Neural progenitor cell (in vitro differentiated cells): ENCODE results near the gene HS6ST3. TPM values are rescaled to one million over a fixed set of nuclear protein-coding genes. Genes with fewer than 3 reads are reported as not detected.

Experiments used
- DNase-seq: peaks from one replicate; pipeline ENCODE4 v3.0.0-alpha.2; 2016; ENCODE audit warnings: low spot score
- H2AFZ ChIP-seq: fragments of 200-600 bp; sonication (generic); replicated peaks from 2 replicates; pipeline ENCODE4 v1.6.1; 2016; ENCODE audit warnings: antibody characterized with exemption
- H3F3A ChIP-seq: fragments of 200-600 bp; sonication (generic); 2 replicates; pipeline ENCODE4 v1.6.1; 2016; ENCODE audit warnings: antibody characterized with exemption, low read depth
- H3K27ac ChIP-seq: fragments of 200-600 bp; sonication (generic); 2 replicates; pipeline ENCODE4 v1.5.1; 2016; ENCODE audit warnings: mild to moderate bottlenecking
- H3K27me3 ChIP-seq: fragments of 200-600 bp; sonication (generic); 2 replicates; pipeline ENCODE4 v1.6.1; 2016; ENCODE audit warnings: mild to moderate bottlenecking, moderate library complexity
- H3K36me3 ChIP-seq: fragments of 200-600 bp; sonication (generic); 2 replicates; pipeline ENCODE4 v1.5.1; 2016
- H3K4me1 ChIP-seq: fragments of 200-600 bp; sonication (generic); 2 replicates; pipeline ENCODE4 v1.6.1; 2016; ENCODE audit warnings: mixed run types
- H3K4me2 ChIP-seq: fragments of 200-600 bp; sonication (generic); 2 replicates; pipeline ENCODE4 v1.6.1; 2016
- H3K4me3 ChIP-seq: fragments of 200-600 bp; sonication (generic); 2 replicates; pipeline ENCODE4 v1.5.1; 2016
- H3K79me2 ChIP-seq: fragments of 200-600 bp; sonication (generic); 2 replicates; pipeline ENCODE4 v1.6.1; 2016; ENCODE audit warnings: low read depth
- H3K9ac ChIP-seq: fragments of 200-600 bp; sonication (generic); 2 replicates; pipeline ENCODE4 v1.6.1; 2016
- H3K9me3 ChIP-seq: fragments of 200-600 bp; sonication (generic); 2 replicates; pipeline ENCODE4 v1.5.1; 2016; ENCODE audit warnings: low read depth
- H4K20me1 ChIP-seq: fragments of 200-600 bp; sonication (generic); 2 replicates; pipeline ENCODE4 v1.6.1; 2016; ENCODE audit warnings: low read depth
- H3K27ac Mint-ChIP-seq: 3 replicates; pipeline ENCODE4 v1.8.0; 2021; ENCODE audit warnings: mixed read lengths
- H3K27me3 Mint-ChIP-seq: 2 replicates; pipeline ENCODE4 v1.8.0; 2022; ENCODE audit warnings: low read depth, mild to moderate bottlenecking, inconsistent platforms, moderate library complexity, mixed read lengths; ENCODE audit not compliant: insufficient read depth
- H3K36me3 Mint-ChIP-seq: 3 replicates; pipeline ENCODE4 v1.8.0; 2021; ENCODE audit warnings: mixed read lengths
- H3K4me1 Mint-ChIP-seq: 3 replicates; pipeline ENCODE4 v1.8.0; 2021; ENCODE audit warnings: mixed read lengths
- H3K4me3 Mint-ChIP-seq: 3 replicates; pipeline ENCODE4 v1.8.0; 2021; ENCODE audit warnings: mild to moderate bottlenecking, moderate library complexity, mixed read lengths
- H3K9me3 Mint-ChIP-seq: 3 replicates; pipeline ENCODE4 v1.8.0; 2020; ENCODE audit warnings: mixed read lengths
- EZH2 ChIP-seq: fragments of 200-600 bp; sonication (generic); IDR thresholded peaks from 2 replicates; pipeline ENCODE4 v1.6.1; 2017; ENCODE audit warnings: antibody characterized with exemption, mild to moderate bottlenecking, moderate library complexity
- EZH2phosphoT487 ChIP-seq: fragments of 200-600 bp; sonication (generic); IDR thresholded peaks from 2 replicates; pipeline ENCODE4 v1.6.1; 2017; ENCODE audit warnings: antibody characterized with exemption
- total RNA-seq: library from RNA; depleted of rRNA; stranded (reverse); fragments of >200 nt; gene quantifications from 2 replicates; pipeline ENCODE4 v1.2.3, GENCODE V29; 2015; ENCODE audit warnings: low replicate concordance
- TF ChIP-seq, protein P1 (sequence below): fragments of 200-600 bp; sonication (generic); IDR thresholded peaks from 2 replicates; pipeline ENCODE4 v1.5.1; 2017; ENCODE audit warnings: antibody characterized with exemption, mild to moderate bottlenecking

HS6ST3 gene
- total RNA-seq, 1 donor from 2014 or later: 0.39 TPM

- H3K4me2 ChIP-seq: no peak overlapping the region
- TF ChIP-seq, protein P1, sequence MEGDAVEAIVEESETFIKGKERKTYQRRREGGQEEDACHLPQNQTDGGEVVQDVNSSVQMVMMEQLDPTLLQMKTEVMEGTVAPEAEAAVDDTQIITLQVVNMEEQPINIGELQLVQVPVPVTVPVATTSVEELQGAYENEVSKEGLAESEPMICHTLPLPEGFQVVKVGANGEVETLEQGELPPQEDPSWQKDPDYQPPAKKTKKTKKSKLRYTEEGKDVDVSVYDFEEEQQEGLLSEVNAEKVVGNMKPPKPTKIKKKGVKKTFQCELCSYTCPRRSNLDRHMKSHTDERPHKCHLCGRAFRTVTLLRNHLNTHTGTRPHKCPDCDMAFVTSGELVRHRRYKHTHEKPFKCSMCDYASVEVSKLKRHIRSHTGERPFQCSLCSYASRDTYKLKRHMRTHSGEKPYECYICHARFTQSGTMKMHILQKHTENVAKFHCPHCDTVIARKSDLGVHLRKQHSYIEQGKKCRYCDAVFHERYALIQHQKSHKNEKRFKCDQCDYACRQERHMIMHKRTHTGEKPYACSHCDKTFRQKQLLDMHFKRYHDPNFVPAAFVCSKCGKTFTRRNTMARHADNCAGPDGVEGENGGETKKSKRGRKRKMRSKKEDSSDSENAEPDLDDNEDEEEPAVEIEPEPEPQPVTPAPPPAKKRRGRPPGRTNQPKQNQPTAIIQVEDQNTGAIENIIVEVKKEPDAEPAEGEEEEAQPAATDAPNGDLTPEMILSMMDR: no peak
- TF ChIP-seq EZH2 (no peak), EZH2phosphoT487 (no peak)
- no peak overlapping the region for H3K27ac Mint-ChIP-seq
- DNase-seq: no peak
- H3K4me1 ChIP-seq: no peaks in the 10 kb centered on the region
- no peak overlapping the region for H3K4me3 Mint-ChIP-seq
- H3K9me3 Mint-ChIP-seq: peaks cover 2% of the 10 kb centered on the region
- H3K36me3 Mint-ChIP-seq: no peaks in the 10 kb centered on the region
- H3K27ac ChIP-seq: no peak overlapping the region
- H3K79me2 ChIP-seq: no peaks in the 10 kb centered on the region
- H3K36me3 ChIP-seq: no peaks in the 10 kb centered on the region
- H3K9ac ChIP-seq: no peak overlapping the region
- no peaks in the 10 kb centered on the region for H3K27me3 Mint-ChIP-seq
- H3K9me3 ChIP-seq: no peaks in the 10 kb centered on the region
- no peak overlapping the region for H2AFZ ChIP-seq
- H3K4me1 Mint-ChIP-seq: no peaks in the 10 kb centered on the region
- no peaks in the 10 kb centered on the region for H3F3A ChIP-seq
- no peak overlapping the region for H3K4me3 ChIP-seq
- no peaks in the 10 kb centered on the region for H4K20me1 ChIP-seq
- no peaks in the 10 kb centered on the region for H3K27me3 ChIP-seq
These were observed 587.1 kb downstream of the HS6ST3 start for GRCh38 chr13:96677029-96677428.

DNA sequence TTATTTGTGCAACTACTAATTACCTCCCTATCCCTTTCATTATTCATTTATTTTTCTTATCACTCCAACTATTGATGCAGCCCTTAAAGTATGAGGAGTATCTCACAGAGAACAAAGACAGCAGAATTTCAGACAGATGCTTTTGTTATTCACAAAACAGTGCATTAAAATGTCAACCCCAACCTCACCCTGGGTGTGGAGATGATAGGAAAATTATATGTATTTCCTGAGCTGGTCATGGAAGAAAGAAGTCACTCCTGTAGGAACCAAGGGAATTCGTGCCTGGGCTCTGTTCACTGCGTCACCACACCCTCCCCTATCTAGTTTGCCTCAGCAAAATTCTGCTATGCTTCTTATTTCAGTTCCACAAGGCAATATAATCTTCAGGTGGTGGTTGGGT lies 588.9 kb downstream of the HS6ST3 start:
- no peaks in the 10 kb centered on the region for H3K4me1 Mint-ChIP-seq
- no peak for DNase-seq

GRCh38 chr13:96680898-96681297 lies 591.0 kb downstream of the HS6ST3 start:
- no peak overlapping the region for H3K27ac Mint-ChIP-seq
- Histone ChIP-seq H3K9ac (no peak overlapping the region), H3K4me2 (no peak overlapping the region), H3K79me2 (no peaks in the 10 kb centered on the region), H3K9me3 (no peaks in the 10 kb centered on the region), H3K27ac (no peak overlapping the region), H3F3A (no peaks in the 10 kb centered on the region), H3K27me3 (no peaks in the 10 kb centered on the region), H3K4me1 (no peaks in the 10 kb centered on the region), H4K20me1 (no peaks in the 10 kb centered on the region), H2AFZ (no peak overlapping the region), H3K4me3 (no peak overlapping the region), H3K36me3 (no peaks in the 10 kb centered on the region)
- no peaks in the 10 kb centered on the region for H3K36me3 Mint-ChIP-seq
- no peak for DNase-seq
- H3K4me1 Mint-ChIP-seq: no peaks in the 10 kb centered on the region
- TF ChIP-seq EZH2phosphoT487 (no peak), EZH2 (no peak)
- TF ChIP-seq, protein P1: no peak
- no peaks in the 10 kb centered on the region for H3K27me3 Mint-ChIP-seq
- no peak overlapping the region for H3K4me3 Mint-ChIP-seq
- peaks cover 2% of the 10 kb centered on the region for H3K9me3 Mint-ChIP-seq

More for the DNA sequence above, 588.9 kb downstream of the HS6ST3 start:
- Mint-ChIP-seq H3K27ac (no peak overlapping the region), H3K4me3 (no peak overlapping the region), H3K36me3 (no peaks in the 10 kb centered on the region), H3K27me3 (no peaks in the 10 kb centered on the region), H3K9me3 (peaks cover 2% of the 10 kb centered on the region)
- H3F3A ChIP-seq: no peaks in the 10 kb centered on the region
- H3K27me3 ChIP-seq: no peaks in the 10 kb centered on the region
- H3K4me1 ChIP-seq: no peaks in the 10 kb centered on the region
- H3K36me3 ChIP-seq: no peaks in the 10 kb centered on the region
- no peak overlapping the region for H3K9ac ChIP-seq
- H4K20me1 ChIP-seq: no peaks in the 10 kb centered on the region
- H2AFZ ChIP-seq: no peak overlapping the region
- no peak overlapping the region for H3K27ac ChIP-seq
- H3K79me2 ChIP-seq: no peaks in the 10 kb centered on the region
- no peaks in the 10 kb centered on the region for H3K9me3 ChIP-seq
- no peak overlapping the region for H3K4me2 ChIP-seq
- TF ChIP-seq EZH2 (no peak), EZH2phosphoT487 (no peak)
- TF ChIP-seq, protein P1: no peak
- no peak overlapping the region for H3K4me3 ChIP-seq
